Measurements from ENCODE around the gene C14orf119.

C14orf119 gene

GRCh38 chr14:23148591-23149249 is 53.4 kb downstream of the C14orf119 start:
- DNase-seq (ENCODE audit: low spot score) = no peak
- ChIA-PET CTCF (no interaction called here), POLR2A (ENCODE audit: low non-redundant PET) (no interaction called here)
- TF ChIP-seq CTCF (conservative IDR thresholded peaks at IDR 0.05; ENCODE audit: low read depth) = no peak
- H3K27ac ChIP-seq = peak overlapping the region; percentile 67; the same call in 1 of the 2 replicates

- TF ChIP-seq CTCF (conservative IDR thresholded peaks at IDR 0.05; ENCODE audit: low read depth) = no peak
- ChIA-PET POLR2A (ENCODE audit: low non-redundant PET) (interaction anchor here (0.6 kb wide), 1 partner anchor 27 kb away, joined by 3 read pairs; no protein-coding TSS in a partner anchor), CTCF (interaction anchor here (0.5 to 1.2 kb wide), 2 partner anchors 29 to 315 kb away, joined by 4 read pairs; no protein-coding TSS in a partner anchor)
- DNase-seq (ENCODE audit: low spot score) = no peak
- no peak overlapping the region for H3K27ac ChIP-seq
These were observed 54.4 kb downstream of the C14orf119 start for GRCh38 chr14:23149745-23150144.
